Measurements from ENCODE around the gene KLF5. TPM values are rescaled to one million over a fixed set of nuclear protein-coding genes. Genes with fewer than 3 reads are reported as not detected.

Gene KLF5
- total RNA-seq, 1 experiment from 2014 or later = 2.3 TPM

GRCh38 chr13:73073050-73073449, 14.2 kb downstream of the KLF5 start (continued):
- TF ChIP-seq ZNF425 (CRISPR knock-in tag; conservative IDR thresholded peaks at IDR 0.05) (no peak), ATF1 (CRISPR knock-in tag; IDR thresholded peaks at IDR 0.05) (no peak), ZSCAN18 (CRISPR knock-in tag; IDR thresholded peaks at IDR 0.05) (no peak), ZNF416 (CRISPR knock-in tag; IDR thresholded peaks at IDR 0.05) (no peak), ELF4 (CRISPR knock-in tag; IDR thresholded peaks at IDR 0.05; ENCODE audit: low read depth) (no peak), ZNF138 (CRISPR knock-in tag; conservative IDR thresholded peaks at IDR 0.05) (no peak), FOXJ3 (CRISPR knock-in tag; IDR thresholded peaks at IDR 0.05; ENCODE audit: borderline replicate concordance) (no peak), NFYB (CRISPR knock-in tag; conservative IDR thresholded peaks at IDR 0.05; ENCODE audit: low read depth) (no peak), ZNF671 (CRISPR knock-in tag; IDR thresholded peaks at IDR 0.05) (no peak), ETV6 (CRISPR knock-in tag; IDR thresholded peaks at IDR 0.05) (no peak)

GRCh38 chr13:73074014-73074413, 15.2 kb downstream of the KLF5 start:
- no peak for DNase-seq (ENCODE audit: low spot score)
- Mint-ChIP-seq H3K4me1 (peaks cover 58% of the 10 kb centered on the region), H3K4me3 (no peak overlapping the region), H3K36me3 (no peaks in the 10 kb centered on the region), H3K27me3 (ENCODE audit: low read depth) (peaks cover 13% of the 10 kb centered on the region), H3K27ac (no peak overlapping the region), H3K9me3 (no peaks in the 10 kb centered on the region)
- ATAC-seq = no peak
- POLR2A ChIA-PET = interaction anchor here (0.6 kb wide), 1 partner anchor 1855 kb away, joined by 10 read pairs; no protein-coding TSS in a partner anchor
- CTCF ChIA-PET = no interaction called here
- no peak for TF ChIP-seq CREB1 (CRISPR knock-in tag; IDR thresholded peaks at IDR 0.05)
- no peak for TF ChIP-seq GRHL2 (CRISPR knock-in tag; IDR thresholded peaks at IDR 0.05; ENCODE audit: insufficient replicate concordance, severe bottlenecking)
- no peak for TF ChIP-seq USF1 (CRISPR knock-in tag; IDR thresholded peaks at IDR 0.05)

- H3K4me1 Mint-ChIP-seq = peaks cover 58% of the 10 kb centered on the region
- peaks cover 13% of the 10 kb centered on the region for H3K27me3 Mint-ChIP-seq (ENCODE audit: low read depth)
- ChIA-PET CTCF (interaction anchor here (0.6 to 1.2 kb wide), 4 partner anchors 14 to 123 kb away, joined by 3 to 5 read pairs (median 4); partner anchors contain the start of gene KLF5), POLR2A (interaction anchor here (0.7 to 1.3 kb wide), 2 partner anchors 15 to 44 kb away, joined by 4 to 6 read pairs; partner anchors contain the start of gene KLF5)
- no peak overlapping the region for H3K27ac Mint-ChIP-seq
- no peaks in the 10 kb centered on the region for H3K36me3 Mint-ChIP-seq
- H3K4me3 Mint-ChIP-seq = peak overlapping the region; percentile 72
- DNase-seq (ENCODE audit: low spot score) (no peak), ATAC-seq (no peak)
- peaks cover 5% of the 10 kb centered on the region for H3K9me3 Mint-ChIP-seq
- TF ChIP-seq MXD4 (CRISPR knock-in tag; IDR thresholded peaks at IDR 0.05; ENCODE audit: borderline replicate concordance) (no peak), ATF3 (CRISPR knock-in tag; conservative IDR thresholded peaks at IDR 0.05) (no peak), FOXJ3 (CRISPR knock-in tag; IDR thresholded peaks at IDR 0.05; ENCODE audit: borderline replicate concordance) (no peak), ZNF671 (CRISPR knock-in tag; IDR thresholded peaks at IDR 0.05) (no peak), ZNF219 (CRISPR knock-in tag; IDR thresholded peaks at IDR 0.05; ENCODE audit: borderline replicate concordance) (no peak), FOXK1 (CRISPR knock-in tag; IDR thresholded peaks at IDR 0.05) (no peak), ZNF416 (CRISPR knock-in tag; IDR thresholded peaks at IDR 0.05) (no peak), IRF2 (CRISPR knock-in tag; IDR thresholded peaks at IDR 0.05; ENCODE audit: borderline replicate concordance, low read depth) (no peak), ZNF423 (CRISPR knock-in tag; IDR thresholded peaks at IDR 0.05) (no peak), ZBTB21 (CRISPR knock-in tag; IDR thresholded peaks at IDR 0.05; ENCODE audit: borderline replicate concordance) (no peak), TCF7 (CRISPR knock-in tag; IDR thresholded peaks at IDR 0.05; ENCODE audit: low read depth) (no peak)
Observed at GRCh38 chr13:73074926-73075325, 16.1 kb downstream of the KLF5 start.

All from WTC11 (cell line).